ENCODE results near the gene LYZL1.
"Not testable (repeated sequence)": the region's sequence is repeated elsewhere in the genome, so short reads cannot be mapped to it uniquely, and the experiment has no call there.

The LYZL1 gene

GRCh38 chr10:29288906-29289305 lies at the start of gene LYZL1:
TSS of gene LYZL1 (plus strand) at chr10:29289070. CDS start at chr10:29291868, 2,798 bp downstream.
- not testable (repeated sequence) for DNase-seq

DNA sequence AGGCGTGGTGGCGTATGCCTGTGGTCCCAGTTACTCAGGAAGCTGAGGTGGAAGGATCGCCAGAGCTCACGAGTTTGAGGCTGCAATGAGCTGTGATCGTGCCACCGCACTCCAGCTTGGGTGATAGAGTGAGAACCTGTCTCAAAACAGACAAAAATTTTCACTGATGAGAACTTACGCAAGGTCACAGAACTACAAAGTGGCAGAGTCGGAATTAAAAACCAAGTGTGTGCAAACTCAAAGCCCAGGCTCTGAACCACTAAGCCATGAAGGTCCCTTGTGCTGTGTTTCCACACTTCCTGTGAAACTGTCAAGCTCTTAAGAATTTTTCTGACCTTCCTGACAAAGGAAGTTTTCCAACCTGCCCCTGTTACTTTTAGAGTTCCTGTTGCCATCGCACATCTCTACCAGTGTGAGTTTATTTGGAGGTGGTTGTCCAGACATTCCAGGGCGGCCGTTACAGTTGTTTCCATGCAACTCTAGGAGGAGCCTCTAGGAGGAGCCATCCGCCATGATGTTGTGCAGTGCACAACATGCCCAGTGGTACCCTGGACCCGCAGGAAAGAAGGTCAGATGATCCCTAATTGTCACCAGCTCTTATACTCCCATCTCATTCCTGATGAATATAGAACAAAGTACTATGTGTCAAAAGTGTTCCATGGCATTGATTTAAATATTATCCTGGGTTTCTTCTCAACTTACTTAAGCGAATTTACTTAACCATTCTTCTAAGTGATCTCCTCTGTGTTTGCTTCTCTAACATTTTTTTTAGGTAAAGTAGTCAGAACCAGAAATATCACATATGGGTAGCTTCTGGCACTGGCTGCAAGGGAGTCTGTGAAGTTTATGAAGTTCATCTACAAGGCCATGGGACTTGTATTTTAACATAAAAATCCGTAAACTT lies 49.0 kb upstream of the LYZL1 start:
- no peak for DNase-seq

GRCh38 chr10:29240986-29241660 lies 47.7 kb upstream of the LYZL1 start:
- DNase-seq: no peak

DNA sequence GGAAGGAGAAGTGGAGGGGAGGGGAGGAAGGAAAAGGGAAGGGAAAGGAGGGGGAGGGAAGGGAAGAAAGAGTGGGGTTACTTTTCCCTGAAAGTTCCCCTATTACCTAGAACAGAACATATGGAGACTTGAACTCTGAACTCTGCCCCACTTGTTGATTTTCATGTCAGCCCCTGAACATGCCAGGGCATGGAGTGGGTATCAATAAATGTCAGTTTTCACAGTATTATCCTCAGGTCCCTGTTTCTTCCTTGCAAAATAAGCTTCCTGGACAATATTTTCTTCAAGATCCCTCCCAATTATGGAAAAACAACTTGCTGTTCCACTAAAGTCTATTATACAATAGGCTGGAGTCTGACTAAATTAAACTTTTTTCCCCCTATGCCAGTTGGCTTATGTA lies 46.9 kb upstream of the LYZL1 start:
- DNase-seq: no peak

DNA sequence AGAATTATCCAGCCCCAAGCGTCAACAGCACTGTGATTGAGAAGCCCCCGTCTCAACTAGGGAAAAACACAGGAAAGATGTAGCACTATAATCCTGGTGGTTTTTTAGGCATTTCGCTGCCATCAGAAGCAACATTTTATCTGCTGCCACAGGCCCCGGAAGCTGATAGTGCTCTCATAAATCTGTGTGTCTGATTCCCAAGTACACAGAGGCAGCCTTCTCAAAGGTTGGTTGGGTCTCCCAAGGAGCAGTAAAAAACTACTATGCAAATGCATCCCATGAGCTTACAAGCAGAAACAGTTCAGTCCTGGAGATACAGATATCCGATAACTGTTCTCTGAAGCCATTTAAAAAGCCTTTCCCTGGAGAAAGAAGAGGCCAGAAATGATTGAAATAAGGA lies 45.8 kb upstream of the LYZL1 start:
- no peak for DNase-seq

DNA sequence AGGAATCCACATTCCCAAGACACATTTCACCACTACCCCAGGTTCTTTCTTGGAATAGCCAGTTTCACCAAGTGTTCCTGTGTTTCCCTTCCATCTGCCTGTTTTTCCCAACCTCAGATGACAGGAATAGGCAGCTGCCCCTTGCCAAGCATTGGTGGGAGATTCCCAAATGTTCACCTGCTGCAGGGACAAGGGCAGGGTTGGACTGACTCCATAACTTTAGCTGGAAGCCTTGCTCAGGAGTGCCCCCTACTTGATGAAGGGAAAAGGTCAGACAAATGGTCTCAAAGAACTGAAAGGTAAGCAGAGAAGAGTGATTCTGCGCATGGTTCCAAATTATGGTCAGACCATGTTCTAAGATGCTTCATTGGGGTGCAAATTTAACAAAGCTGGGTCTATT lies 45.1 kb upstream of the LYZL1 start:
- DNase-seq: no peak

- no peak for DNase-seq
Observed at GRCh38 chr10:29244978-29245377, 43.9 kb upstream of the LYZL1 start.

- no peak for DNase-seq
Observed at GRCh38 chr10:29245476-29245875, 43.4 kb upstream of the LYZL1 start.

DNA sequence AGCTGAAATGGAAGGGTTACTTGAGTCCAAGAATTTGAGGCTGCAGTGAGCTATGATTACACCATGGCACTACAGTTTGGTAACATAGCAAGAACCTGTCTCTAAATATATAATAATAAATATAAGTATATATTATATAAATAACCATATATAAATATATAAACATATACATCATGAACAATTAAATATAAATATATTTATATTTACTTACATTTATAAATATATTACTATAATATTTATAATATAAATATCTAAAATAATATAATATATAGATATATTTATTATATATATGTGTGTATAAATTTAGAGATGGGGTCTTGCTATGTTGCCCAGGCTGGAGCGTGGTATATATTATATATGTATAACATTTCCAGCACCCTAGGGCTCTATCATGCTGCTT lies 42.4 kb upstream of the LYZL1 start:
- DNase-seq: no peak

GRCh38 chr10:29248158-29248557 lies 40.7 kb upstream of the LYZL1 start:
- no peak for DNase-seq

GRCh38 chr10:29249018-29249417 lies 39.9 kb upstream of the LYZL1 start:
- no peak for DNase-seq

DNA sequence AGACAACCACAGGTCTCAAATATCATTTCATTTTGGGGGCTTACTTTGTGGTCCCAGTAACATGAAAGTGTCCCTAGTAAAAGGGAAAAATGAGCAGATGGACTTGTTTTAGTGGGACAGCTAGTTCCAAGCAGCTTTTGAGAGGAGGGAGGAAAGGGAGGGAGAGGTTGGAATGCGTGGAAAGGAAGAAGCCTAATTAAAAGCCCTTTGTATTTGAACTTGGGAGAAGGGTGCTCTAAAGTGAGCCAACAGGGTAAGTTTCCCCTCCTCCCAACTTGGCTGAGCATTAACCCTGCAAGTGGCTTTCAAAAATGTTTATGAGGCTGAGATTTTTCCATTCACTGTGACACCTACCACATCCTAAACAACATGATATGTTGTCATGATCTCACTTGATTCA lies 38.8 kb upstream of the LYZL1 start:
- DNase-seq: no peak

DNA sequence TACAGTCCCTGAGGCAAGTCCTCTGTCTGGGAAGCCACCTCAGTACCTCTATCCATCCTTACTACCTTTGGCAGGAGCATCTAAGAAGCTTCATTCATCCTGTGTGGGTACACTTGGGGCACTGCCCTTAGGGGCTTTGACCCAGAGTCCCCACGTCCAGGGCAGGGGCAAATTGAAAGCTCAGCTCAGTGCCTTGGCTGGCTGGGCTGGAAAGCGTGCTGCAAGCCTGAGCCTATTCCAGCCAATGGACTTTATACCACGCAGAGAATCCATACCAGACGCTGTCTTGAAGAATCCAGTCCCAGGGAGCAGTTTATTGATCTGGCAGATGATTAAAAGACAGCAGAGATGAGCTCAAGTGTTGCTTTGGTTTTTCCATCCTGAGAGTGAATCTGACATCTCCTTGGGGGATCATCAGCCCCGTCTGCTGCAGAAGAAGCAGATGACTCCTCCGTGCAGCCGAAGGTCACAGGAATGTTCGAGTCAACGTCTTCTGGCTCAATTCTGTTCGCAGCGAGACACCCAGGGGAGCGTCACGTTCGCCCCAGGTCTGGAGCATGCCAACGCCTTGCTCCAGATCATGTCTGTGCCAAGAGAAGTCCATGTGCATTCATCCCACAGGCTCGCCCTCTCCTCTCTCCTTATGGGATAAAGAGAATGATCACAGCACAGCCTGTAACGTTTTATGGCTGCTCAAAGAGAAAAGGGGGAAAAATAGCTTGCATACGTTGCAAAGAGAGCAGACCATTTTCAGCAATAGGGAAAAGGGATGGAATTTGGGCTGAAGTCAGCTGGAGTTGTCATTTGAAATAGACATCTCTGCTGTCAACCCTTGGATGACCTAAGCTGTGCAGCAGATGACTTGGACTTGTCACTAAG lies 35.8 kb upstream of the LYZL1 start:
- no peak for DNase-seq

DNA sequence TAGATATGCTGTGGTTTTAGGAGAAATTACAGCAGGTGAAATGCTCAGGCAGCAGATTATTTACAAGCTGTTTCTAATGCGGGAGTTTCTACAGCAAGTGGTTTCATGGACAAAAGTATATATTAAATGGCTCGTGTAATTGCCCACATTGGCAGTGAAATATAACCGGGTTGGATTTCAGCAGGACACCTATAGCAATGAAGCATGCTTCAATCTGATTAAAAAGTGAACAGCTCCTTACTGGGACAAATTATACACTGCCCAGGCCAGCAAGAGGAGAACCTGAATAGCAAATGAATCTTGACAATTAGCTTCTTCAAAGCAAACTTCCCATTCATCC lies 35.2 kb upstream of the LYZL1 start:
- DNase-seq: no peak

DNA sequence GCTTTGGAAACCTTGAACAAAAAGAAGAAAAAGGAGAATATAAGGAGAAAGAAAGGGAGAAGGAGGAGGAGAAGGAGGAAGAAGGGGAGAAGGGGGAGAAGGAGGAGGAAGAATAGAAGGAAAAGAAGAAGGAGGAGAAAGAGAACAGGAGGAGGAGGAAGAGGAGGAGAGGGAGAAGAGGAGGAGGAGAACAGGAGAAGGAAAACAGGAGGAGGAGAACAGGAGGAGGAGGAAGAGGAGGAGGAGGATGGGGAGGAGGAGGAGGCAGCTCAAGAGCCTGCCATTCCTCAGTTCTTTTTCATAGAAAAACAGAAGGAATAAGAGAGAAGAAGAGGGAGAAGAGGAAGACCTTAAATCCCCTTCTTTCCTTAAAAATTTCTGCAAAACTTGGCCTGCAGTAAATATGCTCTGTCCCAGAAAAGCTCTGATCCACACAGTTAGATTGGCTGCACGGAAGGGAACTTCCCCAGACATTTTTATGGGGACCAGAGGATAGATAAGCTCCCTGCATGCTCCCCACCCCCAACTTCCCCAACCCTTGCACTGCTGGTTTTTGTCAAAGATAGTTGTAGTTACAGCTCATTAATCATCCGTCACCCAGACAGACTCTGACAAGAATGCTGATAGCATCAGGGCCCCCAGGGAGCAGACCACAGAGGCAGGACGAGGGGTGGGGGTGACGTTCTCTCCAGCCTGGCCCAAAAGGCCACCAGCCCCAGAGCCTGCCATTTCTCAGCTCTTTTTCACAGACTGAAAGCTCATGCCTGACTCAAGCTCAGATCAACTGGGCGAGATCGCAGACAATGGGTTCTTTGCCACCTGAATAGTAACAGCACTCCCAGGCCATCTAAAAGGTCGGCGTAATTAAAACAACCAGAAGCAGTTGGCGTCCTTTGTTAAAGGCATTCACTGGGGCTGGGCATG lies 34.5 kb upstream of the LYZL1 start:
- no peak for DNase-seq

GRCh38 chr10:29255104-29255503 lies 33.8 kb upstream of the LYZL1 start:
- no peak for DNase-seq

DNA sequence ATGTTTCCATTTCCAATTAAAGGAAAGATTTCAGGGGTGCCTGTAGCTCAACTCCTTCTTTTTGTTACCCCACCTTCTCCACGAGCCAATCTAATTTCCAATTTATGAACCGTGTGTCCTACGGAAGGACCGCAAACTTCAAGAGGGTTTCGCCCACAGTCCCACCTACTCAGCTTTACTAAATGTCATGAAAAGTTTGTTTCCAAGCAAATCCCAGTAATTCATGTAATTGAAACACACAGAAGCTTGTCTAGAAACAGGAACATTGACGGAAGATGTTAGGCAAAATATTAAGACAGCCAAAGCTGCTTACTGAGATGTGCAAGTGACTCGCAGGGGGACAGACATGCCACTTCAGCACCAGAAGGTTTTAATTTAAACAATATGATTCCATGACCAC lies 32.9 kb upstream of the LYZL1 start:
- DNase-seq: no peak

DNA sequence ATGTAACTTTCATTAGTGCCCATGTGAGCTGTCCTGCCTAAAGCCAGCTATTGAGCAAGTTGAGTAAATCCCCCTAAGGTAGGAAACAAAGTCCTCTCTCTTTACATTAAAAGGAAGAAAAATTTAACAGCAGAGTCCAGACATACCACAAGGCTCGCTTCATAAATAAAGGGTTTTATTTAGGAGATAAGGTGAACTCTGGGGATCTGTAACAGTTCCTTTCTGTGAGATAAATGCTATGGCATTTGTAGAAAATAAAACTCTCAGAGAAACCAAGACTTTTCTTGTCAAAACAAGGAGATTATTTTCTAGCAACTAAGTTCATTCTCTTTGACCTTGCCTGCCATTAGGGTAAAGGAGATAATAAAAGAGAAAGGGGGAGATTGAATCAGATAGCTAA lies 32.3 kb upstream of the LYZL1 start:
- DNase-seq: no peak

DNA sequence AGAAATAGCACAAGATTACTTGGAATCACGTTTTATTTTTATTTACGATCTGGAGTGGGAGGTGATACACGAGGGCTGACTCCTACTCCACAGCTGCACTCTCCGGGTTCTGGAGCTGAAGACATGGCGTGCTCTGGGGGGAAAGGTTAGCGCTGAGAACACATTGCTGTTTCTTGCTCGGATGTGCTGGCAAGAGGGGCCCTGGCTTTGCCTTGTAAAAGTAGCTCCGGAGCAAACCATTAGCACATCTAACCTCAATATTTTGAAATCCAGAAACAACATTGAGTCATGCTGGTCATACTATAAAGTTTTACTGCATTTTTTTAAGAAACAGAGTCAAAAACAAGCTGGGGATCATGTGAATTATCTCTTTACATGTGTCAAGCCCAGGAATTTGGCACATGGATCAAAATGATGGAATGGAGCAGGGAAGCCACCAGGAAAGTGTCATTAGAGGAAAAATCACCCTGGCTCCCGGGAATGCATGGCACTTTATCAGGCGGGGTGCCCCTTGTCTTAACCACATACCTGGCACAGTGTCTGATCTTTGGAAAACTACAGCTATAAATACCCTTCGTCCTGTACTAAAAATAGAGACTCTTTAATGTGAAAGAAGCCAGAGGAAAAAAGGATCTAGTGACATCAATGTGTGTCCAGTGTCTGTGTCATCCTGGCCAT lies 31.6 kb upstream of the LYZL1 start:
- DNase-seq: no peak

GRCh38 chr10:29257784-29258135 lies 31.1 kb upstream of the LYZL1 start:
- DNase-seq: no peak

GRCh38 chr10:29259498-29259897 lies 29.4 kb upstream of the LYZL1 start:
- DNase-seq: no peak

DNA sequence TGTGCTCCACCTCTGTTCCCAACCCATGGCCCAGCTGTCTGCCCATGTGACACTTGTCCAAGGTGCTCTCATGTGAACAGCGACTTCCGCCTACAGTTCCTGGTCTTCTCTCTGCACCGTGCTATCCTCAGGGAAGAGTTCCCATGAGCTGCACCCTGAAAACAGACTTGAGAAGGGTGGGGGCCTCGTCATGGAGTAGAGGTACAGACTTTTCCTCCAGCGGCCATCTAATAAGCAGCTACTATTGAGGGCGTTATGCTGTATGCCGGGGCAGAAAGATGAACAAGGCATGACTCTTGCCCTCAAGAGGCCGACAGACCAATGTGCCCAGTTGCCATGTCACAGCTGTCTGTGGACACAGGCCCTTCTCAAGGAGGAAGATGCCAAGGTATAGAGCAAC lies 25.4 kb upstream of the LYZL1 start:
- DNase-seq: no peak

Data from activated effector memory CD4-positive, alpha-beta T cell treated with Interleukin-2 at 50 U/mL for 16 hours (primary cell).